ENCODE data around the gene FABP3. TPM values are rescaled to one million over a fixed set of nuclear protein-coding genes. Genes with fewer than 3 reads are reported as not detected.

FABP3 gene
- total and polyA plus RNA-seq, 2 of the 13 experiments (the other 11 are each of a cell fraction or from before 2014, with no cell fraction given), result 0.21 to 0.24 TPM

GRCh38 chr1:31417148-31417547, 44.3 kb upstream of the FABP3 start (continued):
- TF ChIP-seq FOXM1 (CRISPR knock-in tag; IDR thresholded peaks at IDR 0.05), result no peak
- no peak for TF ChIP-seq ZNF850 (CRISPR knock-in tag; conservative IDR thresholded peaks at IDR 0.05)
- TF ChIP-seq SSRP1 (CRISPR knock-in tag; IDR thresholded peaks at IDR 0.05), result no peak
- TF ChIP-seq ZFY (CRISPR knock-in tag; IDR thresholded peaks at IDR 0.05), result no peak
- no peak for TF ChIP-seq KDM5A (IDR thresholded peaks at IDR 0.05; ENCODE audit: borderline replicate concordance, low read length)
- no peak; the same call in 1 of the 2 replicates for TF ChIP-seq EHMT2 (IDR thresholded peaks at IDR 0.05; ENCODE audit: borderline replicate concordance, low read depth, low read length)
- peak; percentile 65; the same call in 1 of the 2 replicates for TF ChIP-seq GATAD1 (CRISPR knock-in tag; IDR thresholded peaks at IDR 0.05)
- no peak for TF ChIP-seq ZNF383 (CRISPR knock-in tag; IDR thresholded peaks at IDR 0.05; ENCODE audit: borderline replicate concordance)
- TF ChIP-seq ZFP62 (CRISPR knock-in tag; IDR thresholded peaks at IDR 0.05), result no peak
- TF ChIP-seq IRF2 (CRISPR knock-in tag; IDR thresholded peaks at IDR 0.05), result peak; percentile 90
- peak; percentile 35; the same call in 1 of the 2 replicates for TF ChIP-seq ZNF652 (CRISPR knock-in tag; IDR thresholded peaks at IDR 0.05; ENCODE audit: borderline replicate concordance, low read depth)
- TF ChIP-seq MED1 (CRISPR knock-in tag; IDR thresholded peaks at IDR 0.05), result peak; percentile 97
- peak; percentile 34; the same call in 1 of the 2 replicates for TF ChIP-seq ZC3H13 (CRISPR knock-in tag; IDR thresholded peaks at IDR 0.05)
- TF ChIP-seq ZNF75D (CRISPR knock-in tag; IDR thresholded peaks at IDR 0.05; ENCODE audit: borderline replicate concordance), result no peak
- no peak for TF ChIP-seq ZNF766 (CRISPR knock-in tag; IDR thresholded peaks at IDR 0.05; ENCODE audit: borderline replicate concordance)
- TF ChIP-seq FOSL2 (CRISPR knock-in tag; IDR thresholded peaks at IDR 0.05), result peak; percentile 80
- 0 out of 2 replicates have a peak, but pooled peaks have one; percentile 11 for TF ChIP-seq ONECUT2 (CRISPR knock-in tag; IDR thresholded peaks at IDR 0.05)
- TF ChIP-seq ETV5 (CRISPR knock-in tag; IDR thresholded peaks at IDR 0.05; ENCODE audit: borderline replicate concordance), result peak; percentile 87; the same call in 1 of the 2 replicates
- TF ChIP-seq PITX1 (CRISPR knock-in tag; IDR thresholded peaks at IDR 0.05), result peak; percentile 60; the same call in 1 of the 2 replicates
- TF ChIP-seq ZEB1 (IDR thresholded peaks at IDR 0.05; ENCODE audit: insufficient replicate concordance, low read depth), result peak; percentile 51
- peak; percentile 40; the same call in 1 of the 2 replicates for TF ChIP-seq POLR2AphosphoS5 (IDR thresholded peaks at IDR 0.05; ENCODE audit: low read depth, low read length)
- no peak for TF ChIP-seq XBP1 (CRISPR knock-in tag; IDR thresholded peaks at IDR 0.05)
- TF ChIP-seq ZSCAN30 (CRISPR knock-in tag; IDR thresholded peaks at IDR 0.05), result no peak
- no peak for TF ChIP-seq ZSCAN9 (CRISPR knock-in tag; IDR thresholded peaks at IDR 0.05; ENCODE audit: borderline replicate concordance)
- TF ChIP-seq GABPB1 (CRISPR knock-in tag; IDR thresholded peaks at IDR 0.05), result no peak; the same call in 1 of the 2 replicates
- TF ChIP-seq NCOA5 (CRISPR knock-in tag; IDR thresholded peaks at IDR 0.05), result no peak
- TF ChIP-seq, protein P1, sequence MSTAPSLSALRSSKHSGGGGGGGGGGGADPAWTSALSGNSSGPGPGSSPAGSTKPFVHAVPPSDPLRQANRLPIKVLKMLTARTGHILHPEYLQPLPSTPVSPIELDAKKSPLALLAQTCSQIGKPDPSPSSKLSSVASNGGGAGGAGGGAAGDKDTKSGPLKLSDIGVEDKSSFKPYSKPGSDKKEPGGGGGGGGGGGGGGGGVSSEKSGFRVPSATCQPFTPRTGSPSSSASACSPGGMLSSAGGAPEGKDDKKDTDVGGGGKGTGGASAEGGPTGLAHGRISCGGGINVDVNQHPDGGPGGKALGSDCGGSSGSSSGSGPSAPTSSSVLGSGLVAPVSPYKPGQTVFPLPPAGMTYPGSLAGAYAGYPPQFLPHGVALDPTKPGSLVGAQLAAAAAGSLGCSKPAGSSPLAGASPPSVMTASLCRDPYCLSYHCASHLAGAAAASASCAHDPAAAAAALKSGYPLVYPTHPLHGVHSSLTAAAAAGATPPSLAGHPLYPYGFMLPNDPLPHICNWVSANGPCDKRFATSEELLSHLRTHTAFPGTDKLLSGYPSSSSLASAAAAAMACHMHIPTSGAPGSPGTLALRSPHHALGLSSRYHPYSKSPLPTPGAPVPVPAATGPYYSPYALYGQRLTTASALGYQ (CRISPR knock-in tag; IDR thresholded peaks at IDR 0.05), result peak; percentile 55; the same call in 1 of the 2 replicates
- peak; percentile 70; the same call in 1 of the 2 replicates for TF ChIP-seq ATF2 (CRISPR knock-in tag; IDR thresholded peaks at IDR 0.05)
- TF ChIP-seq, protein P2, sequence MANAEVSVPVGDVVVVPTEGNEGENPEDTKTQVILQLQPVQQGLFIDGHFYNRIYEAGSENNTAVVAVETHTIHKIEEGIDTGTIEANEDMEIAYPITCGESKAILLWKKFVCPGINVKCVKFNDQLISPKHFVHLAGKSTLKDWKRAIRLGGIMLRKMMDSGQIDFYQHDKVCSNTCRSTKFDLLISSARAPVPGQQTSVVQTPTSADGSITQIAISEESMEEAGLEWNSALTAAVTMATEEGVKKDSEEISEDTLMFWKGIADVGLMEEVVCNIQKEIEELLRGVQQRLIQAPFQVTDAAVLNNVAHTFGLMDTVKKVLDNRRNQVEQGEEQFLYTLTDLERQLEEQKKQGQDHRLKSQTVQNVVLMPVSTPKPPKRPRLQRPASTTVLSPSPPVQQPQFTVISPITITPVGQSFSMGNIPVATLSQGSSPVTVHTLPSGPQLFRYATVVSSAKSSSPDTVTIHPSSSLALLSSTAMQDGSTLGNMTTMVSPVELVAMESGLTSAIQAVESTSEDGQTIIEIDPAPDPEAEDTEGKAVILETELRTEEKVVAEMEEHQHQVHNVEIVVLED (CRISPR knock-in tag; IDR thresholded peaks at IDR 0.05; ENCODE audit: borderline replicate concordance), result peak; percentile 36; the same call in 1 of the 2 replicates
- TF ChIP-seq SNAPC2 (CRISPR knock-in tag; IDR thresholded peaks at IDR 0.05), result peak; percentile 80; the same call in 1 of the 2 replicates
